GM12878 (cell line): ENCODE results near the gene TPBGL. TPM values are rescaled to one million over a fixed set of nuclear protein-coding genes. Genes with fewer than 3 reads are reported as not detected.

Experiments
- ATAC-seq: fragments of 200-7000 bp; cut with Tn5 transposase; 3 replicates; pipeline ENCODE4 v1.9.1; 2020; ENCODE audit warnings: mild to moderate bottlenecking, moderate library complexity
- BruUV-seq: library from RNA; stranded (reverse); fragments of 400-500 nt; replicated peaks from 2 replicates; lab custom pipeline; 2021; lab: Mats Ljungman, UMichigan
- CTCF ChIA-PET: fragments of 300-600 bp; sonication (Branson Sonifier 250); formaldehyde crosslinking; extraction: SDS; loops from one replicate; lab custom pipeline; 2021; ENCODE audit warnings: inconsistent platforms; lab: Yijun Ruan, JAX
- POLR2A ChIA-PET: fragments of 350-600 bp; formaldehyde crosslinking; extraction: SDS; loops from one replicate; lab custom pipeline; 2021; ENCODE audit warnings: inconsistent platforms; lab: Charles Lee
- RAD21 ChIA-PET: fragments of 300-600 bp; sonication (Branson Sonifier 250); formaldehyde crosslinking; loops from one replicate; lab custom pipeline; 2023; ENCODE audit warnings: antibody characterized with exemption; ENCODE audit not compliant: unreplicated experiment; lab: Charles Lee
- SMC1A ChIA-PET: fragments of 300-600 bp; sonication (Branson Sonifier 250); formaldehyde crosslinking; loops from one replicate; lab custom pipeline; 2023; ENCODE audit not compliant: unreplicated experiment, uncharacterized antibody; lab: Charles Lee
- DNase-seq: peaks from one replicate; pipeline ENCODE4 v3.0.0-alpha.2; 2011; ENCODE audit warnings: low read depth, low spot score
- FAIRE-seq: peaks from 3 replicates; lab custom pipeline; 2011; peaks lifted over from hg19 to GRCh38; lab: Jason Lieb, UNC
- H2AFZ ChIP-seq: 2 replicates; pipeline ENCODE4 v1.6.0; 2011; ENCODE audit warnings: low read depth, low read length, control low read depth; ENCODE audit not compliant: control insufficient read depth
- H3K27ac ChIP-seq: 2 replicates; pipeline ENCODE4 v1.5.1; 2011; ENCODE audit warnings: control low read depth; ENCODE audit not compliant: control insufficient read depth, insufficient read depth
- H3K27me3 ChIP-seq, 2 experiments: replicated peaks in 1 of 2; 2 replicates each; pipeline versions ENCODE4 v1.6.0 to v1.6.1; 2011; ENCODE audit warnings: low read length in 1 of 2; ENCODE audit not compliant: control insufficient read depth in 2 of 2, insufficient read depth in 2 of 2
- H3K36me3 ChIP-seq, 2 experiments: 2 replicates each; pipeline ENCODE4 v1.5.1; 2011; ENCODE audit warnings: low read length in 1 of 2; ENCODE audit not compliant: control insufficient read depth in 2 of 2, insufficient read depth in 2 of 2
- H3K4me1 ChIP-seq: 2 replicates; pipeline ENCODE4 v1.6.1; 2011; ENCODE audit warnings: mild to moderate bottlenecking, low read length, moderate library complexity, mixed read lengths; ENCODE audit not compliant: control insufficient read depth, insufficient read depth
- H3K4me2 ChIP-seq: 2 replicates; pipeline ENCODE4 v1.6.0; 2011; ENCODE audit warnings: control low read depth; ENCODE audit not compliant: control insufficient read depth, insufficient read depth
- H3K4me3 ChIP-seq: fragments of 200-600 bp; sonication (generic); 2 replicates; pipeline ENCODE4 v1.5.1; 2016
- H3K79me2 ChIP-seq: 2 replicates; pipeline ENCODE4 v1.6.0; 2011; ENCODE audit warnings: low read length; ENCODE audit not compliant: control insufficient read depth, insufficient read depth
- H3K9ac ChIP-seq: 2 replicates; pipeline ENCODE4 v1.8.0; 2011; ENCODE audit warnings: low read length, control low read depth, mixed read lengths; ENCODE audit not compliant: control insufficient read depth, insufficient read depth
- H3K9me3 ChIP-seq: replicated peaks from 3 replicates; pipeline ENCODE4 v1.5.1; 2011; ENCODE audit warnings: mild to moderate bottlenecking, low read length; ENCODE audit not compliant: control insufficient read depth, insufficient read depth
- H4K20me1 ChIP-seq: 2 replicates; pipeline ENCODE4 v1.6.0; 2011; ENCODE audit not compliant: control insufficient read depth, insufficient read depth
- CBFB ChIP-seq: IDR thresholded peaks from 2 replicates; pipeline ENCODE4 v1.6.1; 2016; ENCODE audit warnings: antibody characterized with exemption, low read depth
- CBX5 ChIP-seq: sonication (generic); IDR thresholded peaks from 2 replicates; pipeline ENCODE4 v1.6.1; 2016; ENCODE audit warnings: low read depth, moderate library complexity, mild to moderate bottlenecking, inconsistent platforms
- CHD1 ChIP-seq: IDR thresholded peaks from 2 replicates; pipeline ENCODE4 v1.6.1; 2012; ENCODE audit warnings: low read depth, low read length, improper control_type of control experiment
- EGR1 ChIP-seq, 2 experiments: IDR thresholded peaks; 1 replicate in 1 of 2; 2 replicates in 1 of 2; pipeline ENCODE4 v1.6.1; 2011 to 2012; ENCODE audit warnings: low read depth in 2 of 2, low read length in 2 of 2, borderline replicate concordance in 1 of 2, mild to moderate bottlenecking in 1 of 2, moderate library complexity in 1 of 2
- MLLT1 ChIP-seq: fragments of 450-650 bp; IDR thresholded peaks from 2 replicates; pipeline ENCODE4 v1.6.1; 2016; ENCODE audit warnings: mild to moderate bottlenecking
- NFYA ChIP-seq: IDR thresholded peaks from 2 replicates; pipeline ENCODE4 v1.6.1; 2011; ENCODE audit warnings: low read depth, mild to moderate bottlenecking, low read length, improper control_type of control experiment, borderline replicate concordance
- WGBS: methylation state at CpG from one replicate; pipeline ENCODE4 v1.1.6; 2016; ENCODE audit warnings: low lambda C conversion rate; ENCODE audit not compliant: insufficient replicate concordance, insufficient coverage; ENCODE audit errors: missing lambda C conversion rate; 5-methylcytosine and 5-hydroxymethylcytosine counted together
- in situ Hi-C: fragments of 300-500 bp; cut with MboI; formaldehyde crosslinking; loops from 9 replicates; pipeline ENCODE4 v1.14.3; 2018; ENCODE audit warnings: mixed read lengths
- intact Hi-C: fragments of 100-400 bp; cut with micrococcal nuclease; formaldehyde crosslinking; loops from one replicate; pipeline ENCODE4 v1.14.2; 2022; ENCODE audit not compliant: unreplicated experiment
- polyA plus RNA-seq, 11 experiments: library from polyadenylated mRNA; depleted of rRNA in 4 of 11; unstranded in 6 of 11; stranded (reverse) in 5 of 11; fragments of >200 nt; fragmentation: Nextera tagmentation in 4 of 11; fragmentation: Illumina TruSeq in 1 of 11; extraction: Ambion mirVana in 4 of 11; extraction: Trizol in 1 of 11; gene quantifications; 1 replicate in 1 of 11; 2 replicates in 10 of 11; pipeline versions ENCODE4 v1.2.1 to v1.2.3, GENCODE V29; 2011 to 2016; ENCODE audit warnings: inconsistent platforms in 2 of 11, missing spikeins in 2 of 11, low read depth in 1 of 11
- total RNA-seq, 4 experiments: library from RNA; depleted of rRNA in 3 of 4; stranded (reverse); fragments of >200 nt in 3 of 4; fragmentation: Illumina TruSeq in 1 of 4; extraction: Trizol in 1 of 4; gene quantifications; 2 replicates each; pipeline versions ENCODE4 v1.2.1 to v1.2.3, GENCODE V29; 2013 to 2021
- TF ChIP-seq, protein P1 (sequence below): fragments of 450-650 bp; IDR thresholded peaks from 2 replicates; pipeline ENCODE4 v1.6.1; 2017; ENCODE audit warnings: mild to moderate bottlenecking, moderate library complexity
- TF ChIP-seq, protein P2 (sequence below): fragments of 450-650 bp; IDR thresholded peaks from 2 replicates; pipeline ENCODE4 v1.6.1; 2018; ENCODE audit warnings: mild to moderate bottlenecking, low read depth, moderate library complexity; ENCODE audit not compliant: partially characterized antibody

The TPBGL gene
- total and polyA plus RNA-seq, 10 of the 15 experiments (the other 5 are each of a cell fraction or from before 2014, with no cell fraction given): not detected

GRCh38 chr11:75289919-75290318, 49.3 kb downstream of the TPBGL start:
- intact Hi-C loops: no loop called here
- Histone ChIP-seq H2AFZ (no peak overlapping the region), H3K36me3 (no peaks in the 10 kb centered on the region; a peak in 1 of 4 replicates), H3K9ac (no peak overlapping the region), H3K27me3 (no peaks in the 10 kb centered on the region), H4K20me1 (no peaks in the 10 kb centered on the region), H3K4me3 (no peak overlapping the region), H3K4me1 (no peaks in the 10 kb centered on the region), H3K9me3 (no peaks in the 10 kb centered on the region), H3K79me2 (no peaks in the 10 kb centered on the region), H3K4me2 (no peak overlapping the region), H3K27ac (no peak overlapping the region)
- FAIRE-seq: no peak
- in situ Hi-C loops: no loop called here
- no peak for DNase-seq
- TF ChIP-seq MLLT1 (no peak), EGR1 (IDR thresholded peaks at IDR 0.05; ENCODE audit: borderline replicate concordance in 1 of 2, low read depth in 2 of 2, low read length in 2 of 2) (no peak), NFYA (no peak), CBFB (no peak), CHD1 (no peak), CBX5 (no peak)
- TF ChIP-seq, protein P1, sequence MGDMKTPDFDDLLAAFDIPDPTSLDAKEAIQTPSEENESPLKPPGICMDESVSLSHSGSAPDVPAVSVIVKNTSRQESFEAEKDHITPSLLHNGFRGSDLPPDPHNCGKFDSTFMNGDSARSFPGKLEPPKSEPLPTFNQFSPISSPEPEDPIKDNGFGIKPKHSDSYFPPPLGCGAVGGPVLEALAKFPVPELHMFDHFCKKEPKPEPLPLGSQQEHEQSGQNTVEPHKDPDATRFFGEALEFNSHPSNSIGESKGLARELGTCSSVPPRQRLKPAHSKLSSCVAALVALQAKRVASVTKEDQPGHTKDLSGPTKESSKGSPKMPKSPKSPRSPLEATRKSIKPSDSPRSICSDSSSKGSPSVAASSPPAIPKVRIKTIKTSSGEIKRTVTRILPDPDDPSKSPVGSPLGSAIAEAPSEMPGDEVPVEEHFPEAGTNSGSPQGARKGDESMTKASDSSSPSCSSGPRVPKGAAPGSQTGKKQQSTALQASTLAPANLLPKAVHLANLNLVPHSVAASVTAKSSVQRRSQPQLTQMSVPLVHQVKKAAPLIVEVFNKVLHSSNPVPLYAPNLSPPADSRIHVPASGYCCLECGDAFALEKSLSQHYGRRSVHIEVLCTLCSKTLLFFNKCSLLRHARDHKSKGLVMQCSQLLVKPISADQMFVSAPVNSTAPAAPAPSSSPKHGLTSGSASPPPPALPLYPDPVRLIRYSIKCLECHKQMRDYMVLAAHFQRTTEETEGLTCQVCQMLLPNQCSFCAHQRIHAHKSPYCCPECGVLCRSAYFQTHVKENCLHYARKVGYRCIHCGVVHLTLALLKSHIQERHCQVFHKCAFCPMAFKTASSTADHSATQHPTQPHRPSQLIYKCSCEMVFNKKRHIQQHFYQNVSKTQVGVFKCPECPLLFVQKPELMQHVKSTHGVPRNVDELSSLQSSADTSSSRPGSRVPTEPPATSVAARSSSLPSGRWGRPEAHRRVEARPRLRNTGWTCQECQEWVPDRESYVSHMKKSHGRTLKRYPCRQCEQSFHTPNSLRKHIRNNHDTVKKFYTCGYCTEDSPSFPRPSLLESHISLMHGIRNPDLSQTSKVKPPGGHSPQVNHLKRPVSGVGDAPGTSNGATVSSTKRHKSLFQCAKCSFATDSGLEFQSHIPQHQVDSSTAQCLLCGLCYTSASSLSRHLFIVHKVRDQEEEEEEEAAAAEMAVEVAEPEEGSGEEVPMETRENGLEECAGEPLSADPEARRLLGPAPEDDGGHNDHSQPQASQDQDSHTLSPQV: no peak
- TF ChIP-seq, protein P2, sequence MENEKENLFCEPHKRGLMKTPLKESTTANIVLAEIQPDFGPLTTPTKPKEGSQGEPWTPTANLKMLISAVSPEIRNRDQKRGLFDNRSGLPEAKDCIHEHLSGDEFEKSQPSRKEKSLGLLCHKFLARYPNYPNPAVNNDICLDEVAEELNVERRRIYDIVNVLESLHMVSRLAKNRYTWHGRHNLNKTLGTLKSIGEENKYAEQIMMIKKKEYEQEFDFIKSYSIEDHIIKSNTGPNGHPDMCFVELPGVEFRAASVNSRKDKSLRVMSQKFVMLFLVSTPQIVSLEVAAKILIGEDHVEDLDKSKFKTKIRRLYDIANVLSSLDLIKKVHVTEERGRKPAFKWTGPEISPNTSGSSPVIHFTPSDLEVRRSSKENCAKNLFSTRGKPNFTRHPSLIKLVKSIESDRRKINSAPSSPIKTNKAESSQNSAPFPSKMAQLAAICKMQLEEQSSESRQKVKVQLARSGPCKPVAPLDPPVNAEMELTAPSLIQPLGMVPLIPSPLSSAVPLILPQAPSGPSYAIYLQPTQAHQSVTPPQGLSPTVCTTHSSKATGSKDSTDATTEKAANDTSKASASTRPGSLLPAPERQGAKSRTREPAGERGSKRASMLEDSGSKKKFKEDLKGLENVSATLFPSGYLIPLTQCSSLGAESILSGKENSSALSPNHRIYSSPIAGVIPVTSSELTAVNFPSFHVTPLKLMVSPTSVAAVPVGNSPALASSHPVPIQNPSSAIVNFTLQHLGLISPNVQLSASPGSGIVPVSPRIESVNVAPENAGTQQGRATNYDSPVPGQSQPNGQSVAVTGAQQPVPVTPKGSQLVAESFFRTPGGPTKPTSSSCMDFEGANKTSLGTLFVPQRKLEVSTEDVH: no peak
- ChIA-PET CTCF (interaction anchor here (0.8 to 2.8 kb wide), 2 partner anchors 10 to 98 kb away, joined by 3 to 12 read pairs; no protein-coding TSS in a partner anchor), POLR2A (no interaction called here), RAD21 (no interaction called here), SMC1A (no interaction called here)
- no peak for ATAC-seq
- 54% methylated on average over 12 of the region's 12 CpGs for WGBS
- BruUV-seq: no TSS peak
